HEK293T (cell line): ENCODE results near the gene EPX.

Experiments used
- CTCF ChIA-PET: fragments of 350-600 bp; formaldehyde crosslinking; extraction: SDS; loops from one replicate; lab custom pipeline; 2021; ENCODE audit warnings: antibody characterized with exemption, inconsistent platforms; lab: Yijun Ruan, JAX
- POLR2A ChIA-PET: fragments of 350-600 bp; formaldehyde crosslinking; extraction: SDS; loops from one replicate; lab custom pipeline; 2020; ENCODE audit warnings: antibody characterized with exemption, inconsistent platforms; lab: Yijun Ruan, JAX
- DNase-seq: peaks from one replicate; pipeline ENCODE4 v3.0.0; 2012; ENCODE audit warnings: mixed read lengths; ENCODE audit errors: extremely low spot score
- ARNT ChIP-seq: fragments of 450-650 bp; IDR thresholded peaks from 2 replicates; pipeline ENCODE4 v1.6.1; 2017; ENCODE audit warnings: mild to moderate bottlenecking
- BHLHE40 ChIP-seq: fragments of 450-650 bp; IDR thresholded peaks from 2 replicates; pipeline ENCODE4 v1.6.1; 2016; ENCODE audit warnings: mild to moderate bottlenecking, moderate library complexity, borderline replicate concordance
- CTBP1 ChIP-seq: fragments of 450-650 bp; IDR thresholded peaks from 2 replicates; pipeline ENCODE4 v1.6.1; 2016; ENCODE audit warnings: borderline replicate concordance
- ELF4 ChIP-seq: fragments of 450-650 bp; IDR thresholded peaks from 2 replicates; pipeline ENCODE4 v1.6.1; 2017; ENCODE audit warnings: antibody characterized with exemption
- FOXA1 ChIP-seq: fragments of 450-650 bp; IDR thresholded peaks from 2 replicates; pipeline ENCODE4 v1.6.1; 2016; ENCODE audit warnings: mild to moderate bottlenecking
- FOXK2 ChIP-seq: fragments of 450-650 bp; IDR thresholded peaks from 2 replicates; pipeline ENCODE4 v1.6.1; 2016; ENCODE audit warnings: mild to moderate bottlenecking
- FOXM1 ChIP-seq: fragments of 450-650 bp; IDR thresholded peaks from 2 replicates; pipeline ENCODE4 v1.6.1; 2017; ENCODE audit warnings: mild to moderate bottlenecking, borderline replicate concordance
- HDGF ChIP-seq: fragments of 450-650 bp; IDR thresholded peaks from 2 replicates; pipeline ENCODE4 v1.6.1; 2017; ENCODE audit warnings: antibody characterized with exemption, borderline replicate concordance
- L3MBTL2 ChIP-seq: fragments of 450-650 bp; conservative IDR thresholded peaks from 2 replicates; pipeline ENCODE4 v1.6.1; 2016; ENCODE audit warnings: mild to moderate bottlenecking
- LEF1 ChIP-seq: fragments of 450-650 bp; IDR thresholded peaks from 2 replicates; pipeline ENCODE4 v1.6.1; 2017; ENCODE audit warnings: mild to moderate bottlenecking, borderline replicate concordance
- NFRKB ChIP-seq: fragments of 450-650 bp; IDR thresholded peaks from 2 replicates; pipeline ENCODE4 v1.6.1; 2016; ENCODE audit warnings: mild to moderate bottlenecking, moderate library complexity
- PKNOX1 ChIP-seq: fragments of 450-650 bp; IDR thresholded peaks from 2 replicates; pipeline ENCODE4 v1.6.1; 2016
- SP1 ChIP-seq: fragments of 450-650 bp; IDR thresholded peaks from 2 replicates; pipeline ENCODE4 v1.6.1; 2017
- SUZ12 ChIP-seq: fragments of 450-650 bp; IDR thresholded peaks from 2 replicates; pipeline ENCODE4 v1.6.1; 2016; ENCODE audit warnings: mild to moderate bottlenecking
- TARDBP ChIP-seq: fragments of 450-650 bp; IDR thresholded peaks from 2 replicates; pipeline ENCODE4 v1.6.1; 2016
- ZNF384 ChIP-seq: fragments of 450-650 bp; IDR thresholded peaks from 2 replicates; pipeline ENCODE4 v1.6.1; 2016

Gene EPX

GRCh38 chr17:58244963-58245362, 52.4 kb downstream of the EPX start:
- ChIA-PET CTCF (no interaction called here), POLR2A (no interaction called here)
- TF ChIP-seq BHLHE40 (no peak), HDGF (no peak)
- no peak for DNase-seq

- POLR2A ChIA-PET: no interaction called here
- CTCF ChIA-PET: no interaction called here
- DNase-seq: no peak
- no peak for TF ChIP-seq FOXA1
- TF ChIP-seq SUZ12: no peak
- TF ChIP-seq PKNOX1: no peak
- no peak for TF ChIP-seq ARNT
- no peak for TF ChIP-seq BHLHE40
- no peak for TF ChIP-seq FOXM1
- TF ChIP-seq ELF4: no peak
- TF ChIP-seq NFRKB: no peak
- TF ChIP-seq L3MBTL2: no peak
- TF ChIP-seq CTBP1: no peak
- TF ChIP-seq SP1: no peak
- TF ChIP-seq HDGF: no peak
- TF ChIP-seq ZNF384: no peak
- TF ChIP-seq LEF1: no peak
- no peak for TF ChIP-seq TARDBP
- TF ChIP-seq FOXK2: no peak
Measured at GRCh38 chr17:58245428-58246103, 53.0 kb downstream of the EPX start.

GRCh38 chr17:58246104-58246740, 53.7 kb downstream of the EPX start:
- TF ChIP-seq BHLHE40 (no peak), ZNF384 (no peak), TARDBP (no peak), CTBP1 (no peak), L3MBTL2 (no peak), FOXK2 (no peak), FOXM1 (no peak)
- no peak for DNase-seq
- ChIA-PET CTCF (no interaction called here), POLR2A (interaction anchor here (0.9 kb wide), 1 partner anchor 14 kb away, joined by 3 read pairs; no protein-coding TSS in a partner anchor)

GRCh38 chr17:58246781-58247180, 54.3 kb downstream of the EPX start:
- no peak for TF ChIP-seq FOXM1
- TF ChIP-seq ZNF384: no peak
- TF ChIP-seq HDGF: no peak
- no peak for TF ChIP-seq ARNT
- no peak for TF ChIP-seq NFRKB
- no peak for TF ChIP-seq ELF4
- TF ChIP-seq PKNOX1: no peak
- no peak for TF ChIP-seq FOXA1
- TF ChIP-seq L3MBTL2: no peak
- TF ChIP-seq LEF1: no peak
- no peak for TF ChIP-seq SUZ12
- no peak for TF ChIP-seq SP1
- no peak for TF ChIP-seq TARDBP
- TF ChIP-seq BHLHE40: no peak
- ChIA-PET CTCF (interaction anchor here (0.8 kb wide), 1 partner anchor 47 kb away, joined by 3 read pairs; no protein-coding TSS in a partner anchor), POLR2A (interaction anchor here (0.9 kb wide), 1 partner anchor 15 kb away, joined by 3 read pairs; no protein-coding TSS in a partner anchor)
- no peak for DNase-seq

- DNase-seq: no peak
- POLR2A ChIA-PET: interaction anchor here (0.7 kb wide), 2 partner anchors 28 to 47 kb away, joined by 3 read pairs; no protein-coding TSS in a partner anchor
- TF ChIP-seq FOXA1: no peak
- no peak for TF ChIP-seq ZNF384
- TF ChIP-seq FOXK2: no peak
- TF ChIP-seq BHLHE40: no peak
- no peak for TF ChIP-seq TARDBP
- TF ChIP-seq ELF4: no peak
- TF ChIP-seq SUZ12: no peak
- no peak for TF ChIP-seq ARNT
- TF ChIP-seq FOXM1: no peak
- TF ChIP-seq L3MBTL2: no peak
- no peak for TF ChIP-seq LEF1
- no peak for TF ChIP-seq PKNOX1
- no peak for TF ChIP-seq HDGF
- no peak for TF ChIP-seq CTBP1
- no peak for TF ChIP-seq NFRKB
- CTCF ChIA-PET: interaction anchor here (0.8 to 1.0 kb wide), 4 partner anchors 11 to 70 kb away, joined by 3 read pairs; no protein-coding TSS in a partner anchor
Measured at GRCh38 chr17:58247511-58248363, 55.2 kb downstream of the EPX start.
